Measurements from ENCODE around the gene DNASE1L3. TPM values are rescaled to one million over a fixed set of nuclear protein-coding genes. Genes with fewer than 3 reads are reported as not detected.

The DNASE1L3 gene
- total RNA-seq, 2 experiments from 2014 or later = not detected

DNA sequence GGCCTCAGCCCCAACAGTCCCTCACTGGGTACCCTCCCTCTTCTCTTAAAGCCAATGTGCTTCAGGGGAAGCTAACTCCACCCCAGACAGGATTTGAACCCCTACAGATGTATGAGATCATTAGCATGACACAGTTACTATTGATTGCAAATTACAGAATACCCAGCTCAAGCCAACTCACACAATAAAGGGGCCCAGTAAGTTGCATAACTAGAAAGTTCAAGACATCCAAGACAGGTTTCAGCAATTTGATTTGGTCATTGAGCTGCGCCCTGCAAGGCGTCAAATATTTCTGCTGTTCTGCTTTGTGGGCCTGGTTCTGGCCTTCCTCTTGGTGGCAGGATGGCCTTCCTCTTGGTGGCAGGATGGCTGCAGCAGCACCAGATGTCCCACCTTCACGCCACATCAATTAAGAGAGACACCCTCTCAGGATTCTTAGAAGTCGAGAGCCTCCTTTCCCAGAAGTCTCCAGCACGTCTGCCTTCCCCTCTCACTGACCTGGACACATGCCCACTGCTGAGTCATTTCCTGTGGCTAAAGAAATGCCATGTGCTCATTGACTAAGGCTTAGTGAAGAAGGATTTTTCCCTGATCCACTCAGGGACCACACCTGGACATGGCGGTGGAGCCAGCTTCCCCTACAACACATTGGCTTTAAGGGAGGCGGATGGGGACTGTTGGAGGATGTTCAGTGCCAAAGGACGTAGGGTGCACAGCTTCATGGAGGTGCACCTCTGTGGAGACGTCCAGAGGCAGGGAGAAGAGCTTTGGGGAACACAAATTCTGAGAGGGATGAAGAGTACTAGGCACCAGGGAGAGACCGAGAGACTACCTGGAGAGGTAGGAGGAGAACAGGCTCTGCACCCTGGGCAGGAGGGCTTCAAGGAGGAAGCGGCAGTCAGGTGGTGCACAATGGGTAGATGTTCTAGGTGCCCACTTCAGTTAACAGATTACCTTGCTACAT is 49.1 kb downstream of the DNASE1L3 start:
- Mint-ChIP-seq H3K27me3 (ENCODE audit: low read depth) (no peaks in the 10 kb centered on the region), H3K4me1 (ENCODE audit: low read depth) (no peaks in the 10 kb centered on the region), H3K27ac (peak overlapping the region; percentile 4), H3K4me3 (no peak overlapping the region), H3K36me3 (ENCODE audit: low read depth) (peaks cover 17% of the 10 kb centered on the region), H3K9me3 (no peaks in the 10 kb centered on the region)
- CTCF ChIA-PET = interaction anchor here (0.5 kb wide), 1 partner anchor 180 kb away, joined by 6 read pairs; no protein-coding TSS in a partner anchor
- intact Hi-C loops (cut with micrococcal nuclease) = no loop called here
- no peak for DNase-seq

- no peak overlapping the region for H3K27ac Mint-ChIP-seq
- H3K9me3 Mint-ChIP-seq = no peaks in the 10 kb centered on the region
- CTCF ChIA-PET = no interaction called here
- intact Hi-C loops (cut with micrococcal nuclease) = no loop called here
- DNase-seq = no peak
- H3K36me3 Mint-ChIP-seq (ENCODE audit: low read depth) = peaks cover 18% of the 10 kb centered on the region
- H3K4me1 Mint-ChIP-seq (ENCODE audit: low read depth) = no peaks in the 10 kb centered on the region
- H3K4me3 Mint-ChIP-seq = no peak overlapping the region
- H3K27me3 Mint-ChIP-seq (ENCODE audit: low read depth) = no peaks in the 10 kb centered on the region
Observed at GRCh38 chr3:58160399-58160798, 50.4 kb downstream of the DNASE1L3 start.

DNA sequence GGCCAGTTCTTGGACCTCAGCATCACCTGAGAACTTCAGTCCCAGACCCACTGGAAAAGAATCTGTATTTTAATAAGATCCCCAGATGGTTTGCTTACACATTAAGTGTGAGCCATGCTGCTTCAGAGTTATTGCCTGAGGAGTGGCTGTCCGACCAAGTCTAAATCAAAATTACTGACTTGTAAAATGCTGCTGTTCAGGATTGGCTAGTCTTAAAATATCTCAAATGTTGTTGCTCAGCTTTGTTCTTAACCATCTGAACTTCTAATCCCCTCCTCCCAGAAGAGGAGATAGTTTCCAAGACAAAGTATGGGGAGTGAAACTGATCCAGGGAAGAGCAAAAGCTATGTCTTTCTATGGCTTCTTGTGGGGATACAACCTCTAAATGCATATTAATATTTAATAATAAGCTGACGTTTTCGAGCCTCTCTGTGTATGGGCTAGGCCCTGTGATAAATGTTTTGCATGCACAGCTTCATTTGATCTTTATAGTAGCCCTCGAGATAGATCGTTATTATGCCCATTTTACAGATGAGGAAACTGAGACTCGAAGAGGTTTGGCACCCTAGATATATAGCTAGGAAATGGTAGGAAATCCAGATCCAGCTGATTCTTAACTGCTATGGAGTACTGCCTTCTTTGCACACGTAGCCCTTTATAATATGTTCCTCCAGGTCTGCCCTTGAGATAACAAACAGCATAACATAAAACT is 52.2 kb downstream of the DNASE1L3 start:
- CTCF ChIA-PET = interaction anchor here (2.0 kb wide), 1 partner anchor 9 kb away, joined by 14 read pairs; no protein-coding TSS in a partner anchor
- peaks cover 21% of the 10 kb centered on the region for H3K36me3 Mint-ChIP-seq (ENCODE audit: low read depth)
- intact Hi-C loops (cut with micrococcal nuclease) = no loop called here
- H3K27ac Mint-ChIP-seq = no peak overlapping the region
- no peaks in the 10 kb centered on the region for H3K27me3 Mint-ChIP-seq (ENCODE audit: low read depth)
- H3K9me3 Mint-ChIP-seq = no peaks in the 10 kb centered on the region
- H3K4me3 Mint-ChIP-seq = no peak overlapping the region
- no peak for DNase-seq
- no peaks in the 10 kb centered on the region for H3K4me1 Mint-ChIP-seq (ENCODE audit: low read depth)

GRCh38 chr3:58157700-58158099 is 53.1 kb downstream of the DNASE1L3 start:
- H3K9me3 Mint-ChIP-seq = no peaks in the 10 kb centered on the region
- H3K36me3 Mint-ChIP-seq (ENCODE audit: low read depth) = peaks cover 24% of the 10 kb centered on the region
- H3K4me3 Mint-ChIP-seq = no peak overlapping the region
- CTCF ChIA-PET = interaction anchor here (2.0 kb wide), 1 partner anchor 10 kb away, joined by 14 read pairs; no protein-coding TSS in a partner anchor
- intact Hi-C loops (cut with micrococcal nuclease) = no loop called here
- no peak overlapping the region for H3K27ac Mint-ChIP-seq
- H3K4me1 Mint-ChIP-seq (ENCODE audit: low read depth) = no peaks in the 10 kb centered on the region
- no peaks in the 10 kb centered on the region for H3K27me3 Mint-ChIP-seq (ENCODE audit: low read depth)
- no peak for DNase-seq

DNA sequence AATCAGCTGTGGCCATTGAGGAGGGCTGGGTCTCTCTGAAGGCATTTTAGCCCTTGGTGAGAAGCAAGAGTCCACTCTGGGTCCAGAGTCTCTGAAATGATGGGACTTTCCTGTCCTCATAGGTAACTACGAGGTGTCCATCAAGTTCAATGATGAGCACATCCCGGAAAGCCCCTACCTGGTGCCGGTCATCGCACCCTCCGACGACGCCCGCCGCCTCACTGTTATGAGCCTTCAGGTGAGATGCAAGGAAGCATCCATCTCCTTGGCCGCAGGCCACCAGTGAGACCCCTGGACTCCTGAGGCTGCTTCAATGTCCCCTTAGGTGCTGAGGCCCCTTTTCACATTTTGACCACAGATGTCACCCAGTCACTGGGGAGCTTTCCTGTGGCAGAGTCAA is 54.9 kb downstream of the DNASE1L3 start:
- peaks cover 20% of the 10 kb centered on the region for H3K36me3 Mint-ChIP-seq (ENCODE audit: low read depth)
- H3K9me3 Mint-ChIP-seq = no peaks in the 10 kb centered on the region
- intact Hi-C loops (cut with micrococcal nuclease) = no loop called here
- H3K27me3 Mint-ChIP-seq (ENCODE audit: low read depth) = no peaks in the 10 kb centered on the region
- H3K4me3 Mint-ChIP-seq = no peak overlapping the region
- no peak for DNase-seq
- no peaks in the 10 kb centered on the region for H3K4me1 Mint-ChIP-seq (ENCODE audit: low read depth)
- H3K27ac Mint-ChIP-seq = no peak overlapping the region
- CTCF ChIA-PET = interaction anchor here (0.8 to 0.9 kb wide), 2 partner anchors 147 to 160 kb away, joined by 3 to 4 read pairs; partner anchors contain the start of gene FLNB

DNA sequence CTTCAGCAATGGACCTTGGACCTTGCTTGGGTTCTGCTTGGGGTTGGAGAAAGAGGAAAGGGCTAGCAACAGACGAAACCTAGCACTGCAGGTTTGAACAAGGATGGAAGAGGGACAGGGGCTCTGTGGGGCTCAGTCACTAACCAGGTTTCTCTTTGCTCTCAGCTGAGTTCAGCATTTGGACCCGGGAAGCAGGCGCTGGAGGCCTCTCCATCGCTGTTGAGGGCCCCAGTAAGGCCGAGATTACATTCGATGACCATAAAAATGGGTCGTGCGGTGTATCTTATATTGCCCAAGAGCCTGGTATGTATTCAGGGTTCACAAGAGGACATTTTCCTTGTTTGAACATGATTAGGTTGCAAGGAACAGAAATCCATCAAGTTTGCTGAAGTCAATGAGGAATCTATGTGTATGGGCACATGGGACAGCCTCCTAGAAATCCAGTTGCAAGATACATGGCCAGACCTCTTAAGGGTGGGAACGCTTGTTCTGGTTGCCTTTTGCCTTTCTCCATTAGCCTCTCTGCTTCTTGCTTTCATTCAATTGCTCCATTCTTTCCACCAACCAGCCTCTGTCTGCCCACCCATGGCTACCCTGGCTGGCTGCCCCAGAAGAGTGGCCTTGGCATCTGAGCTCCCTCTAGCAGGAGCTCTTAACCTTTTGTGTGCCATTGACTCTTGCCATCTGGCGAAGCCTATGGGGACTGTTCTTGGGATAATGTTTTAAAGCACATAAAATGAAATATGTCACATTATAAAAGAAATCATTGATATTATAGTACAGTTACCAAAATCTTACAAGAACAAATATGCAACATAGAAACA is 55.9 kb downstream of the DNASE1L3 start:
- H3K4me3 Mint-ChIP-seq = no peak overlapping the region
- no peak for DNase-seq
- no peaks in the 10 kb centered on the region for H3K9me3 Mint-ChIP-seq
- CTCF ChIA-PET = interaction anchor here (0.7 kb wide), 1 partner anchor 246 kb away, joined by 3 read pairs; no protein-coding TSS in a partner anchor
- no peaks in the 10 kb centered on the region for H3K4me1 Mint-ChIP-seq (ENCODE audit: low read depth)
- no peaks in the 10 kb centered on the region for H3K27me3 Mint-ChIP-seq (ENCODE audit: low read depth)
- H3K27ac Mint-ChIP-seq = no peak overlapping the region
- H3K36me3 Mint-ChIP-seq (ENCODE audit: low read depth) = peaks cover 17% of the 10 kb centered on the region
- intact Hi-C loops (cut with micrococcal nuclease) = no loop called here

DNA sequence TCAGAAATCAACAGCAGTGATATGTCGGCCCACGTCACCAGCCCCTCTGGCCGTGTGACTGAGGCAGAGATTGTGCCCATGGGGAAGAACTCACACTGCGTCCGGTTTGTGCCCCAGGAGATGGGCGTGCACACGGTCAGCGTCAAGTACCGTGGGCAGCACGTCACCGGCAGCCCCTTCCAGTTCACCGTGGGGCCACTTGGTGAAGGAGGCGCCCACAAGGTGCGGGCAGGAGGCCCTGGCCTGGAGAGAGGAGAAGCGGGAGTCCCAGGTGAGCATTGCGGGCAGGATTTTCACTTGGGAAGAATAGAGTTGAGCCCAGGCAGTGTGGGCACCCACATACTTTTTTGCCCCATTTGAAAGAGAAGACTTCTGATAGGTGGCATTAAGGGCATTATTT is 57.4 kb downstream of the DNASE1L3 start:
- no peak overlapping the region for H3K4me3 Mint-ChIP-seq
- CTCF ChIA-PET = interaction anchor here (0.9 to 1.1 kb wide), 2 partner anchors 14 kb away, joined by 3 read pairs; no protein-coding TSS in a partner anchor
- no peak for DNase-seq
- H3K27me3 Mint-ChIP-seq (ENCODE audit: low read depth) = no peaks in the 10 kb centered on the region
- no peaks in the 10 kb centered on the region for H3K4me1 Mint-ChIP-seq (ENCODE audit: low read depth)
- intact Hi-C loops (cut with micrococcal nuclease) = no loop called here
- no peak overlapping the region for H3K27ac Mint-ChIP-seq
- peaks cover 22% of the 10 kb centered on the region for H3K36me3 Mint-ChIP-seq (ENCODE audit: low read depth)
- no peaks in the 10 kb centered on the region for H3K9me3 Mint-ChIP-seq

GRCh38 chr3:58152225-58153015 is 58.4 kb downstream of the DNASE1L3 start:
- Mint-ChIP-seq H3K27ac (no peak overlapping the region), H3K4me3 (no peak overlapping the region), H3K27me3 (ENCODE audit: low read depth) (no peaks in the 10 kb centered on the region), H3K9me3 (no peaks in the 10 kb centered on the region), H3K36me3 (ENCODE audit: low read depth) (peaks cover 23% of the 10 kb centered on the region), H3K4me1 (ENCODE audit: low read depth) (no peaks in the 10 kb centered on the region)
- CTCF ChIA-PET = interaction anchor here (0.9 to 1.8 kb wide), 2 partner anchors 14 to 15 kb away, joined by 3 to 5 read pairs; no protein-coding TSS in a partner anchor
- DNase-seq = no peak
- intact Hi-C loops (cut with micrococcal nuclease) = no loop called here

DNA sequence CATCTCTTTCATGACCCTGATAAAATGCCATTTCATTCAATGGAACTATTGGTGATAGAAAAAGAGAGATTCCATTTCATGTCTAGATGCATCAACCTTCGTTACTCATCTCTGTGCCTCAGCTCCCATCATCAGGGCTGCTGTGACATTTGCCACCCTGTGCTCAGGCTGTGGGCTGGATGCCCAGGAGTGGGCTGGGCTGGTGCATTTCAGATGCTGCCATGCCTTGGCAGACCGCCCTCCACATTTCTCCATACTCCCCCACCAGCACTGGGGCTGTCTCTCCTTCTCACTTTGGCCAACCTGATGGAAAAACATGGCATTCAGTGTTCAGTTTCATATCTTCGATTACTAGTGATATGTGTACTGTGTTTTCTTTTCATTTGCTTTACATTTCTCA is 59.1 kb downstream of the DNASE1L3 start:
- no peak for DNase-seq
- Mint-ChIP-seq H3K36me3 (ENCODE audit: low read depth) (peaks cover 23% of the 10 kb centered on the region), H3K4me1 (ENCODE audit: low read depth) (no peaks in the 10 kb centered on the region), H3K4me3 (no peak overlapping the region), H3K27ac (no peak overlapping the region), H3K9me3 (no peaks in the 10 kb centered on the region), H3K27me3 (ENCODE audit: low read depth) (no peaks in the 10 kb centered on the region)
- intact Hi-C loops (cut with micrococcal nuclease) = no loop called here
- CTCF ChIA-PET = interaction anchor here (1.8 kb wide), 1 partner anchor 15 kb away, joined by 5 read pairs; no protein-coding TSS in a partner anchor

DNA sequence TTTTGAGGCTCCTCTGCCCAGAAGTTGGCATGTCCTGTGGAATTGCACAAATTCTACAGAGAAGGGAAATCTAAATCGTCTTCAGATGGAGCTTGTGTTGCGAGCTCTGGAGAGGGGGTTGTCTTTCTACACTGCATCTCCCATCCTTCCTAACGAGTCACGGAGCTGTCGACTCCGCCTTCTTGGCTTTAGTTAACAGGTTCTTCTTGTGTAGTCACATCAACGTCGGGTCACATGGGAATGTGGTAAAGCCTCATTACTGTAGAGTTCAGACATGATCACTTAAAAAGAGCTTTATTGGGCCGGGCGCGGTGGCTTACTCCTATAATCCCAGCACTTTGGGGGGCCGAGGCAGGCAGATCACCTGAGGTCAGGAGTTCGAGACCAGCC is 60.0 kb downstream of the DNASE1L3 start:
- H3K27ac Mint-ChIP-seq = no peak overlapping the region
- CTCF ChIA-PET = interaction anchor here (0.6 to 1.8 kb wide), 2 partner anchors 16 to 415 kb away, joined by 3 to 5 read pairs; no protein-coding TSS in a partner anchor
- no peaks in the 10 kb centered on the region for H3K27me3 Mint-ChIP-seq (ENCODE audit: low read depth)
- H3K9me3 Mint-ChIP-seq = no peaks in the 10 kb centered on the region
- DNase-seq = no peak
- no peaks in the 10 kb centered on the region for H3K4me1 Mint-ChIP-seq (ENCODE audit: low read depth)
- intact Hi-C loops (cut with micrococcal nuclease) = no loop called here
- H3K36me3 Mint-ChIP-seq (ENCODE audit: low read depth) = peaks cover 23% of the 10 kb centered on the region
- no peak overlapping the region for H3K4me3 Mint-ChIP-seq

- no peak overlapping the region for H3K4me3 Mint-ChIP-seq
- H3K36me3 Mint-ChIP-seq (ENCODE audit: low read depth) = peaks cover 21% of the 10 kb centered on the region
- no peak overlapping the region for H3K27ac Mint-ChIP-seq
- DNase-seq = no peak
- no peaks in the 10 kb centered on the region for H3K4me1 Mint-ChIP-seq (ENCODE audit: low read depth)
- H3K27me3 Mint-ChIP-seq (ENCODE audit: low read depth) = no peaks in the 10 kb centered on the region
- intact Hi-C loops (cut with micrococcal nuclease) = no loop called here
- CTCF ChIA-PET = interaction anchor here (1.8 kb wide), 1 partner anchor 16 kb away, joined by 5 read pairs; no protein-coding TSS in a partner anchor
- no peaks in the 10 kb centered on the region for H3K9me3 Mint-ChIP-seq
Observed at GRCh38 chr3:58150130-58150809, 60.5 kb downstream of the DNASE1L3 start.

Data from activated naive CD4-positive, alpha-beta T cell treated with anti-CD3 and anti-CD28 coated beads for 36 hours (primary cell).